ENCODE measurements around the gene PARVG.

PARVG gene

GRCh38 chr22:44214764-44215163 is 34.0 kb downstream of the PARVG start:
- no peaks in the 10 kb centered on the region for H3K36me3 ChIP-seq
- no peaks in the 10 kb centered on the region for H3K4me1 ChIP-seq
- H3K4me3 ChIP-seq (ENCODE audit: low read depth, low read length), result no peak overlapping the region
- no peak for TF ChIP-seq CTCF (IDR thresholded peaks at IDR 0.05; ENCODE audit: low read depth, low read length)
- no peaks in the 10 kb centered on the region; the same call in 1 of the 2 replicates for H3K9me3 ChIP-seq
- H3K27me3 ChIP-seq, result 0 out of 2 replicates have a peak, but pooled peaks cover 3% of the 10 kb centered on the region
- no peak for DNase-seq

GRCh38 chr22:44215287-44215686 is 34.6 kb downstream of the PARVG start:
- TF ChIP-seq CTCF (IDR thresholded peaks at IDR 0.05; ENCODE audit: low read depth, low read length), result no peak
- no peaks in the 10 kb centered on the region for H3K4me1 ChIP-seq
- H3K27me3 ChIP-seq, result 0 out of 2 replicates have a peak, but pooled peaks cover 3% of the 10 kb centered on the region
- no peak for DNase-seq
- no peaks in the 10 kb centered on the region; the same call in 1 of the 2 replicates for H3K9me3 ChIP-seq
- H3K4me3 ChIP-seq (ENCODE audit: low read depth, low read length), result no peak overlapping the region
- no peaks in the 10 kb centered on the region for H3K36me3 ChIP-seq

GRCh38 chr22:44217346-44217745 is 36.6 kb downstream of the PARVG start:
- TF ChIP-seq CTCF (IDR thresholded peaks at IDR 0.05; ENCODE audit: low read depth, low read length), result no peak
- Histone ChIP-seq H3K36me3 (no peaks in the 10 kb centered on the region), H3K9me3 (no peaks in the 10 kb centered on the region; the same call in none of the 2 replicates), H3K27me3 (no peaks in the 10 kb centered on the region), H3K4me3 (ENCODE audit: low read depth, low read length) (no peak overlapping the region), H3K4me1 (no peaks in the 10 kb centered on the region)
- DNase-seq, result no peak

GRCh38 chr22:44218071-44218470 is 37.3 kb downstream of the PARVG start:
- Histone ChIP-seq H3K4me3 (ENCODE audit: low read depth, low read length) (no peak overlapping the region), H3K9me3 (no peaks in the 10 kb centered on the region; the same call in none of the 2 replicates), H3K27me3 (no peaks in the 10 kb centered on the region), H3K4me1 (no peaks in the 10 kb centered on the region), H3K36me3 (no peaks in the 10 kb centered on the region)
- TF ChIP-seq CTCF (IDR thresholded peaks at IDR 0.05; ENCODE audit: low read depth, low read length), result no peak
- DNase-seq, result no peak

- TF ChIP-seq CTCF (IDR thresholded peaks at IDR 0.05; ENCODE audit: low read depth, low read length), result no peak
- DNase-seq, result no peak
- no peaks in the 10 kb centered on the region; the same call in none of the 2 replicates for H3K9me3 ChIP-seq
- no peaks in the 10 kb centered on the region for H3K4me1 ChIP-seq
- H3K36me3 ChIP-seq, result no peaks in the 10 kb centered on the region
- H3K27me3 ChIP-seq, result no peaks in the 10 kb centered on the region
- H3K4me3 ChIP-seq (ENCODE audit: low read depth, low read length), result no peak overlapping the region
Observed at GRCh38 chr22:44219101-44219870, 38.6 kb downstream of the PARVG start.

Data from BE2C (cell line).